Ascending aorta (tissue), 2 donors: Measurements from ENCODE around the gene VCP. TPM values are rescaled to one million over a fixed set of nuclear protein-coding genes. Genes with fewer than 3 reads are reported as not detected.

ENCODE experiments used
- DNase-seq, 2 donors: peaks; one replicate each; pipeline ENCODE4 v3.0.0-alpha.2; 2019; ENCODE audit warnings: low spot score in 2 of 2
- H3K27ac ChIP-seq, 2 donors: fragments of 200-600 bp; sonication (generic); one replicate each; pipeline ENCODE4 v1.5.1; 2016 to 2017; ENCODE audit warnings: mild to moderate bottlenecking in 1 of 2
- H3K27me3 ChIP-seq: fragments of 200-600 bp; sonication (generic); one replicate; pipeline ENCODE4 v1.5.1; 2017
- H3K36me3 ChIP-seq, 2 donors: fragments of 200-600 bp; sonication (generic); one replicate each; pipeline ENCODE4 v1.5.1; 2016
- H3K4me1 ChIP-seq, 2 donors: fragments of 200-600 bp; sonication (generic); one replicate each; pipeline ENCODE4 v1.5.1; 2016 to 2017; ENCODE audit warnings: mild to moderate bottlenecking in 1 of 2
- H3K4me3 ChIP-seq, 2 donors: fragments of 200-600 bp; sonication (generic); one replicate each; pipeline ENCODE4 v1.5.1; 2016 to 2017; ENCODE audit warnings: mild to moderate bottlenecking in 1 of 2
- H3K9me3 ChIP-seq, 2 donors: fragments of 200-600 bp; sonication (generic); one replicate each; pipeline ENCODE4 v1.5.1; 2016
- intact Hi-C: fragments of 100-400 bp; cut with DNase I; formaldehyde crosslinking; loops from one replicate; pipeline ENCODE4 v1.15.1; 2023
- total RNA-seq: library from RNA; depleted of rRNA; stranded (reverse); fragments of >200 nt; gene quantifications from one replicate; pipeline ENCODE4 v1.1.0, GENCODE V29; 2016
- TF ChIP-seq, protein P1 (sequence below), 3 experiments: fragments of 200-600 bp in 2 of 3; fragments of 450-650 bp in 1 of 3; sonication (generic) in 2 of 3; IDR thresholded peaks; one replicate each; pipeline ENCODE4 v1.5.1; 2016 to 2019; ENCODE audit warnings: antibody characterized with exemption in 3 of 3, mild to moderate bottlenecking in 1 of 3, moderate library complexity in 1 of 3

VCP gene
- total RNA-seq, 1 donor from 2014 or later, result 96.3 TPM

DNA sequence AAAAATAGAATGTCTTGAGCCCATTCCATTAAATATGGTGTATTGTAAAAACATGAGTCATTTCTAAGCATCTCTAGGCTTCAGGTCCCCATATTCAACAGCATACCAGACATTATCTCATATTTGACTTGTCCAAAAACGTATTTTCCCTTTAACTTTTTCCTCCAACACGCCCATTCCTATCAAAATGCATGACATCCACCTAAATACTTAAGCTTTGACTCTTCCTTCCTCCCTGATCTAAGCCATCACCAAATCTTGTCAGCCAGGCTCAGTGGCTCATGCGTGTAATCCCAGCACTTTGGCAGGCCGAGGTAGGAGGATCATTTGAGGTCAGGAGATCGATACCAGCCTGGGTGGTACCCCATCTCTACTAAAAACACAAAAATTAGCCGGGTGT lies 23.9 kb downstream of the VCP start:
- DNase-seq, result no peak
- peaks cover 22 to 73% of the 10 kb centered on the region in 2 donors for H3K36me3 ChIP-seq
- TF ChIP-seq, protein P1, sequence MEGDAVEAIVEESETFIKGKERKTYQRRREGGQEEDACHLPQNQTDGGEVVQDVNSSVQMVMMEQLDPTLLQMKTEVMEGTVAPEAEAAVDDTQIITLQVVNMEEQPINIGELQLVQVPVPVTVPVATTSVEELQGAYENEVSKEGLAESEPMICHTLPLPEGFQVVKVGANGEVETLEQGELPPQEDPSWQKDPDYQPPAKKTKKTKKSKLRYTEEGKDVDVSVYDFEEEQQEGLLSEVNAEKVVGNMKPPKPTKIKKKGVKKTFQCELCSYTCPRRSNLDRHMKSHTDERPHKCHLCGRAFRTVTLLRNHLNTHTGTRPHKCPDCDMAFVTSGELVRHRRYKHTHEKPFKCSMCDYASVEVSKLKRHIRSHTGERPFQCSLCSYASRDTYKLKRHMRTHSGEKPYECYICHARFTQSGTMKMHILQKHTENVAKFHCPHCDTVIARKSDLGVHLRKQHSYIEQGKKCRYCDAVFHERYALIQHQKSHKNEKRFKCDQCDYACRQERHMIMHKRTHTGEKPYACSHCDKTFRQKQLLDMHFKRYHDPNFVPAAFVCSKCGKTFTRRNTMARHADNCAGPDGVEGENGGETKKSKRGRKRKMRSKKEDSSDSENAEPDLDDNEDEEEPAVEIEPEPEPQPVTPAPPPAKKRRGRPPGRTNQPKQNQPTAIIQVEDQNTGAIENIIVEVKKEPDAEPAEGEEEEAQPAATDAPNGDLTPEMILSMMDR (IDR thresholded peaks at IDR 0.05), result no peak
- no peak overlapping the region for H3K4me3 ChIP-seq
- no peaks in the 10 kb centered on the region for H3K9me3 ChIP-seq
- H3K27me3 ChIP-seq, result no peaks in the 10 kb centered on the region
- no peak overlapping the region for H3K27ac ChIP-seq
- intact Hi-C loops, result no loop called here
- no peaks in the 10 kb centered on the region for H3K4me1 ChIP-seq

DNA sequence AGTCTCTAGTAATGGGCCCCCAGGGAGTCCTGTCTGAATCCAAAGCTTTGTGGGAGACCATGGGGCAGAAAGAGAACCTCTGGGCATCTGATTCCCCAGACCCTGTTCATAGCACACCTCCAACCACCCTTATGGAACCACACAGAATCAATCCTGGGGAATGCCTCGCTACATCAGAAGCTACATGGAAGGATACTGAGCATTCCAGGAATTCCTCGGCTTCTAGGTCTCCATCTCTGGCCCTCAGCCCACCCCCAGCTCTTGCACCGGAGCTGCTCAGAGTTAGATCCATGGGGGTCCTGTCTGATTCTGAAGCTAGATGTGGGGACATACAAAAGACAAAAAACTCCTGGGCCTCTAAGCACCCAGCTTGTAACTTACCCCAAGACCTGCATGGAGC lies 28.4 kb downstream of the VCP start:
- no peak overlapping the region for H3K27ac ChIP-seq
- no peaks in the 10 kb centered on the region for H3K4me1 ChIP-seq
- TF ChIP-seq, protein P1 (IDR thresholded peaks at IDR 0.05), result no peak
- peaks cover 14 to 46% of the 10 kb centered on the region in 2 donors for H3K36me3 ChIP-seq
- no peaks in the 10 kb centered on the region for H3K9me3 ChIP-seq
- no peaks in the 10 kb centered on the region for H3K27me3 ChIP-seq
- intact Hi-C loops, result no loop called here
- H3K4me3 ChIP-seq, result no peak overlapping the region
- no peak for DNase-seq

DNA sequence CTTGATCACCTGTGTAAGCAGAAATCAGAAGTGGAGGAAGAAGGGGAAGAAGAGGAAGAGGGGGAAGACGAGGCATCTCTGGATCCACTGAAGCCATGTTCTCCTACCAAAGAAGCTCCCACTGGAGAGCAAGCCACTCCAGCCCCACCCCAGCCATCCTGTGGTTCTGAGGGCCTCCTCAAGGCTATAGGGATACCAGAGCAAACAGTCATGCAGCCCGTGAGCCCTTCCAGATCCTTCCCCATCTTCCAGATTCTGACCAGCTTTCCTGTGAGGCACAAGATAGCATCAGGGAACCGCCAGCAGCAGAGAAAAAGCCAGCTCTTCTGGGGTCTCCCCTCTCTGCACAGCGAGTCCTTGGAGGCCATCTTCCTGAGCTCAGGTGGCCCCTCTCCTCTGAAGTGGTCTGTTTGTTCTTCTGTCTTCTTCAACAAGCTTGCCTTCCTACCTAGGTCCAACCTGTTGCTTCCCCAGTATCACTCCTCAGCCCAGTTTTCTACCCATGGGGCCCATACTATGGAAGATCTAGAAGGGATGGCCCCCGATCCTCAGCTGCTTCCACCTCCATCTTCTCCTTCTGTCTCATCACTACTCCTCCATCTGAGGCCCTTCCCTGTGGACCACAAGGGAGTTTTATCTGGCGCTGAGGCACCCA lies 29.4 kb downstream of the VCP start:
- Histone ChIP-seq H3K4me3 (no peak overlapping the region), H3K9me3 (no peaks in the 10 kb centered on the region), H3K27ac (no peak overlapping the region), H3K4me1 (no peaks in the 10 kb centered on the region), H3K36me3 (peaks cover 8 to 49% of the 10 kb centered on the region in 2 donors), H3K27me3 (no peaks in the 10 kb centered on the region)
- intact Hi-C loops, result no loop called here
- TF ChIP-seq, protein P1 (IDR thresholded peaks at IDR 0.05), result no peak
- DNase-seq, result no peak

DNA sequence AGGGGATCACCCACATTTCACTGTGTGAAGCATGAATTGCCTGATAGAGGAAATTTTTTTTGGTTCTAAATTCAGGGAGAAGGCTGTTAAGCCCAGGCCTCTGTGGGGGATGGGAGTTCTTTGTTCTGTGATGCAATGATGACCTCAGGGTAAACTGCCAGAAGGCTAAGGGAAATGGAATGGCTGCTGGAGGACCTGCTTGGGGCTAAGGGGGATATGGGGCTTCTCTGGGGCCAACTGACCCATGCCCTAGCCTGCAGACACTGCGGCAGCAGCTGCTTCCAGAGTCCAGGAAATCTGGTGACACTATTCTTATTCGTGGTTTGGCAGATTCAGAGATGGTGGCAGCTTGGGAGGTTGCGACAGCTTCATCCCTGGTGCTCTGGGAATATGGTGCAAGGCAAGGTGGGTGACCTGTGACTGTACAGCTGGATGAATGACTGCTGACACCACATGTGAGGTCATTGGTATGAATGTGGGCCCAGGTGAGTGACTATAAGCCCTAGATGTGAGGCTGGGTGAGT lies 30.3 kb downstream of the VCP start:
- peaks cover 7 to 44% of the 10 kb centered on the region in 2 donors for H3K36me3 ChIP-seq
- H3K27me3 ChIP-seq, result no peaks in the 10 kb centered on the region
- intact Hi-C loops, result no loop called here
- DNase-seq, result no peak
- no peak overlapping the region for H3K4me3 ChIP-seq
- TF ChIP-seq, protein P1 (IDR thresholded peaks at IDR 0.05), result no peak
- no peaks in the 10 kb centered on the region for H3K9me3 ChIP-seq
- no peaks in the 10 kb centered on the region for H3K4me1 ChIP-seq
- H3K27ac ChIP-seq, result no peak overlapping the region

DNA sequence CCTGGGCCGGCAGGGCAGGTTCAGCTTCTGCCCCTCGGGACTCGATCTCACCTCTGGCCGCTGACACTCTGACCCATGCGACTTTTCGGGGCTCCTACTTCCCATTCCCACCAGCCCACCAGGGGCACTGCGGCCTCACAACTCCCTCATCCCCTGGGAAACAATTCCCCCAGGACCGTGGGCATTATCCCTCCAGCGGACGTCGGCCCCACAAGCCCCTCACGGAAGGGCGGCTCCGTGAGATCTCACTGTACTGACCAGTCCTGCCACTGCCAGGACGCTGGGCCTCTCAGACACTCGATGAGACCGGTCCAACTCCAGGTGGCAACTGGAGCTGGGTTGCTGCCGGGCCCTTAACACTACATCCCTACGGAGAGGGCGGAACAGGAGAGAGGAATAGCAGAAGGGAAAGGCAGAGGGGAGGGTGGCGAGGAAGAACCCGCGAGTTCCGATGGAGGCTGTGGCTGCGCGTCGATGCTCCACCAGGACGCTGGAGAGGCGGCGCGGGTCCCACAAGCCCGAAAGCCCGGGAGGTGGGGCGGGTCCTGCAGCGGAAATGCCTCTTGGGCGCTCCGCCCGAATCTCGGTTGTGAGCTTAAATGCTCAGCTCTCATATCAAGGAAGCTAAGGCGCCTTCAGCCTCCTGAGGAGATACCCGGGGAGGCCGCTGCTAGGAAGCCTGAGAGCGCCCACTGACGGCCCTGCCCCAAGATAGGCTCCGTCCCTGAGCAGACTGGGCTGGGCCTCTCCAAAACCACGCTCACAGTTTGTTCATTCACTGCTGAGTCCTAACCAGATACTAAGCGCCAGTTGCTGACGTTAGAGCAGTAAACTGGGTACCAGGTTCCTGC lies 36.3 kb downstream of the VCP start:
- H3K27ac ChIP-seq, result peak overlapping the region; percentile 45 to 61
- TF ChIP-seq, protein P1 (IDR thresholded peaks at IDR 0.05), result peak in 1 of 3 experiments; percentile 12

More for the DNA sequence above, 36.3 kb downstream of the VCP start:
- intact Hi-C loops, result no loop called here
- Histone ChIP-seq H3K4me3 (peak overlapping the region; percentile 1 to 56), H3K36me3 (peaks cover 0 to 6% of the 10 kb centered on the region in 2 donors), H3K9me3 (no peaks in the 10 kb centered on the region), H3K27me3 (no peaks in the 10 kb centered on the region), H3K4me1 (no peaks in the 10 kb centered on the region)
- peak in 1 of 2 donors; percentile 69 for DNase-seq
